ENCODE results near the gene ASMT.
"Not testable (repeated sequence)": the region's sequence is repeated elsewhere in the genome, so short reads cannot be mapped to it uniquely, and the experiment has no call there.

ASMT gene

GRCh38 chrX:1602299-1602698, 12.6 kb upstream of the ASMT start:
- Mint-ChIP-seq H3K27ac (no peak overlapping the region), H3K9me3 (no peaks in the 10 kb centered on the region)

DNA sequence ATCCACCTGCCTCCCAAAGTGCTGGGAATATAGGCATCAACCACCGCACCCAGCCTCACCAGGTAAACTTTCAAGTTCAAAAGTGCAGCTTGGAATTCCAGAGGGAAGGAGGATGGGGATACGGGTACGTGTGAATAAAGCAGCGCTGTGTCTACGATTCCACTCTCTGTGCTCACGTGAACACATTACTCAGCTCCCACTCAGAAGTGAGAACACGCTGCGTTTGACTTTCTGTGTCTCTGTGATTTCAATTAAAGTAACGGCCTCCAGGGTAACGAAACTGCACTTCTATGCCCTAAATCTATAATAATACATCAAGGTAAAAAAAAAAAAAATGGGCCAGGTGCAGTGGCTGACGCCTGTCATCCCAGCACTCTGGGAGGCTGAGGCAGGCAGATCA, 8.4 kb upstream of the ASMT start:
- no peak overlapping the region for H3K4me3 Mint-ChIP-seq
- peaks cover 15% of the 10 kb centered on the region for H3K4me1 Mint-ChIP-seq (ENCODE audit: low read depth)
- H3K36me3 Mint-ChIP-seq (ENCODE audit: low read depth), result peaks cover 43% of the 10 kb centered on the region
- H3K27me3 Mint-ChIP-seq, result no peaks in the 10 kb centered on the region
- intact Hi-C loops (cut with micrococcal nuclease), result no loop called here
- H3K9me3 Mint-ChIP-seq, result no peaks in the 10 kb centered on the region
- no peak overlapping the region for H3K27ac Mint-ChIP-seq

More at GRCh38 chrX:1602299-1602698, 12.6 kb upstream of the ASMT start:
- Mint-ChIP-seq H3K36me3 (ENCODE audit: low read depth) (peaks cover 85% of the 10 kb centered on the region), H3K4me3 (no peak overlapping the region), H3K27me3 (no peaks in the 10 kb centered on the region), H3K4me1 (ENCODE audit: low read depth) (peaks cover 14% of the 10 kb centered on the region)
- intact Hi-C loops (cut with micrococcal nuclease), result no loop called here

GRCh38 chrX:1609311-1609710, 5.5 kb upstream of the ASMT start:
- Mint-ChIP-seq H3K27me3 (no peaks in the 10 kb centered on the region), H3K4me1 (ENCODE audit: low read depth) (peaks cover 10% of the 10 kb centered on the region), H3K27ac (peak overlapping the region; percentile 36), H3K36me3 (ENCODE audit: low read depth) (peaks cover 15% of the 10 kb centered on the region), H3K9me3 (no peaks in the 10 kb centered on the region), H3K4me3 (no peak overlapping the region)
- intact Hi-C loops (cut with micrococcal nuclease), result no loop called here

DNA sequence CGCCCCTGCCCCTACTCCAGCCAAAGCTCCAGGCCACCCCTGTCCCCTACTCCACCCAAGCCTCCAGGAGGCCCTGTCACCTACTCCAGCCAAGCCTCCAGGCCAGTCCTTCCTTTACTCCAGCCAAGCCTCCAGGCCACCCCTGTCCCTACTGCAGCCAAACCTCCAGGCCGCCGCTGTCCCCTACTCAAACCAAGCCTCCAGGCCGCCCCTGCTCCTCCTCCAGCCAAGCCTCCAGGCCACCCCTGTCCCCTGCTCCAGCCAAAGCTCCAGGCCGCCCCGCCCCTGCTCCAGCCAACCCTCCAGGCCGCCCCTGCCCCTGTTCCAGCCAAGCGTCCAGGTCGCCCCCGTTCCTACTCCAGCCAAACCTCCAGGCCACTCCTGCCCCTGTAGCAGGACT, 5.1 kb upstream of the ASMT start:
- Mint-ChIP-seq H3K36me3 (ENCODE audit: low read depth) (peaks cover 10% of the 10 kb centered on the region), H3K27me3 (no peaks in the 10 kb centered on the region), H3K4me1 (ENCODE audit: low read depth) (peaks cover 9% of the 10 kb centered on the region), H3K9me3 (no peaks in the 10 kb centered on the region), H3K4me3 (no peak overlapping the region), H3K27ac (peak overlapping the region; percentile 36)
- intact Hi-C loops (cut with micrococcal nuclease), result no loop called here

GRCh38 chrX:1610166-1610565, 4.7 kb upstream of the ASMT start:
- no peaks in the 10 kb centered on the region for H3K9me3 Mint-ChIP-seq
- H3K36me3 Mint-ChIP-seq (ENCODE audit: low read depth), result peaks cover 6% of the 10 kb centered on the region
- H3K4me1 Mint-ChIP-seq (ENCODE audit: low read depth), result peaks cover 9% of the 10 kb centered on the region
- H3K4me3 Mint-ChIP-seq, result no peak overlapping the region
- intact Hi-C loops (cut with micrococcal nuclease), result no loop called here
- H3K27me3 Mint-ChIP-seq, result no peaks in the 10 kb centered on the region
- peak overlapping the region; percentile 36 for H3K27ac Mint-ChIP-seq

DNA sequence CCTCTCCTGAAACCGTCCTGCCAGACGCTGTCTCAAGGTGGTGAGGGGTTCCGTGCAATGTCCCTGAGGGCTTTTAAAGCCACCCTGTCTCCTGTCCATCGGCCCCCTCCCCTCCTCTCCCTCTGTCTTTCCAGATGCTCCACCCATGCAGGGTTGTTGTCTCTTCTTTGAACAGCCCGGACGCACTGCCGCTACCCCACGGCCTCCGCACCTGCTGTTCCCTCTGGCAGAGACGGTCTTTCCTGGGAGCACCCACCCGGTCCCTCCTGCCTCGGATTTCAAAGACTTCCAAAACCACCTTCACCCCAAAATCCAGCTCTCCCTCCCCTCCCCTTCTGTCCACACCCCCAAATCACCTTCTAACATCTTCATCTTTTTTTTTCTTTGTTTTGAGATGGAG, 4.1 kb upstream of the ASMT start:
- H3K4me1 Mint-ChIP-seq (ENCODE audit: low read depth), result peaks cover 9% of the 10 kb centered on the region
- no peak overlapping the region for H3K27ac Mint-ChIP-seq
- intact Hi-C loops (cut with micrococcal nuclease), result no loop called here
- no peaks in the 10 kb centered on the region for H3K27me3 Mint-ChIP-seq
- H3K9me3 Mint-ChIP-seq, result no peaks in the 10 kb centered on the region
- peaks cover under 1% of the 10 kb centered on the region for H3K36me3 Mint-ChIP-seq (ENCODE audit: low read depth)
- H3K4me3 Mint-ChIP-seq, result no peak overlapping the region

DNA sequence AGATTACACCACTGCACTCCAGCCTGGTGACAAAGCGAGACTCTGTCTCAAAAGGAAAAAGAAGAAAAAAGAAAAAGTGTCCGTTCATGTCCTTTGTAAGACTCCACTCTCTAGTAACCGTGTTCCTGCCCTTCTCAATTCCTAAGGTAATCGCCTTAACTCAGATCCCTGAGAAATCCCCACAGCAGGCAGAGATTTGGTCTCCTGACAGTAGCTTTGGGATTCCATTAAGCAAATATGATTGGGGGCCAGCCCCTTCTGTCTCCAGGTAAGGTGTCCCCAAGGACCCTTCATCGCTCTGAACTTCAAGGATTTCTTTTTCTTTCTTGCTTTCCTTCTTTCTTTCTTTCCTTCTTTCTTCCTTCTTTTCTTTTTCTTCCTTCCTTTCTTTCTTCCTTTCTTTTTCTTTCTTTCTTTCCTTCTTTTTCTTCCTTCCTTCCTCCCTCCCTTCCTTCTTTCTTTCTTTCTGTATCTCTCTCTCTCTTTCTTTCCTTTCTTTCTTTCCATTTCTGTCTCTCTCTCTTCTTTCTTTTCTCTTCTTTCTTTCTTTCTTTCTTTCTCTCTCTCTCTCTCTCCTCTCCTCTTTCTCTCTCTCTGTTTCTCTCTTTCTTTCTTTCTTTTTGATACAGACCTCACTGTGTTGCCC, 2.1 kb upstream of the ASMT start:
- H3K4me1 Mint-ChIP-seq (ENCODE audit: low read depth), result peaks cover 9% of the 10 kb centered on the region
- no peaks in the 10 kb centered on the region for H3K9me3 Mint-ChIP-seq
- H3K27ac Mint-ChIP-seq, result no peak overlapping the region
- H3K27me3 Mint-ChIP-seq, result no peaks in the 10 kb centered on the region
- H3K4me3 Mint-ChIP-seq, result no peak overlapping the region
- intact Hi-C loops (cut with micrococcal nuclease), result no loop called here
- H3K36me3 Mint-ChIP-seq (ENCODE audit: low read depth), result no peaks in the 10 kb centered on the region

DNA sequence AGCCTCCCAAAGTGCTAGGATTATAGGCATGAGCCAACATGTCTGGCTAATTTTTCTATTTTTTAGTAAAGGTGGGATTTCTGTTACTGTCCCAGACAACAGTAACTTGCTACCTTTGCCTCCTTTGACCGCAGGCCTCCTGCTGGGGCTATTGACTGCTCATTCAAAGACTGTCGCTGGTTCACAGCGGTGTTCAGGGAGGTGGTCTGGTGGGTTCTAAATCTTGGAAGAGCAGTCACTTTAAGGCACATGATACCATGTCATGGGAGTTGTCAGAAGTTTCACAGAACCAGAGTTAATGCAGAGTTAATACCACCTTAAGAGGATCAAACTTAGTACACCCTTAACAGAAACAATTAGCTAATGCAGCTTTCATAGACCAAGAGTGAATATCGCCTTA, 3.8 kb downstream of the ASMT start:
- no peaks in the 10 kb centered on the region for H3K4me1 Mint-ChIP-seq (ENCODE audit: low read depth)
- H3K27ac Mint-ChIP-seq, result no peak overlapping the region
- peaks cover 7% of the 10 kb centered on the region for H3K27me3 Mint-ChIP-seq
- intact Hi-C loops (cut with micrococcal nuclease), result no loop called here
- H3K9me3 Mint-ChIP-seq, result no peaks in the 10 kb centered on the region
- no peak overlapping the region for H3K4me3 Mint-ChIP-seq
- H3K36me3 Mint-ChIP-seq (ENCODE audit: low read depth), result no peaks in the 10 kb centered on the region

- no peaks in the 10 kb centered on the region for H3K9me3 Mint-ChIP-seq
- intact Hi-C loops (cut with micrococcal nuclease), result no loop called here
- no peaks in the 10 kb centered on the region for H3K4me1 Mint-ChIP-seq (ENCODE audit: low read depth)
- peaks cover 11% of the 10 kb centered on the region for H3K27me3 Mint-ChIP-seq
- no peak overlapping the region for H3K27ac Mint-ChIP-seq
- H3K36me3 Mint-ChIP-seq (ENCODE audit: low read depth), result no peaks in the 10 kb centered on the region
- H3K4me3 Mint-ChIP-seq, result no peak overlapping the region
Observed at GRCh38 chrX:1623691-1624090, 8.8 kb downstream of the ASMT start.

DNA sequence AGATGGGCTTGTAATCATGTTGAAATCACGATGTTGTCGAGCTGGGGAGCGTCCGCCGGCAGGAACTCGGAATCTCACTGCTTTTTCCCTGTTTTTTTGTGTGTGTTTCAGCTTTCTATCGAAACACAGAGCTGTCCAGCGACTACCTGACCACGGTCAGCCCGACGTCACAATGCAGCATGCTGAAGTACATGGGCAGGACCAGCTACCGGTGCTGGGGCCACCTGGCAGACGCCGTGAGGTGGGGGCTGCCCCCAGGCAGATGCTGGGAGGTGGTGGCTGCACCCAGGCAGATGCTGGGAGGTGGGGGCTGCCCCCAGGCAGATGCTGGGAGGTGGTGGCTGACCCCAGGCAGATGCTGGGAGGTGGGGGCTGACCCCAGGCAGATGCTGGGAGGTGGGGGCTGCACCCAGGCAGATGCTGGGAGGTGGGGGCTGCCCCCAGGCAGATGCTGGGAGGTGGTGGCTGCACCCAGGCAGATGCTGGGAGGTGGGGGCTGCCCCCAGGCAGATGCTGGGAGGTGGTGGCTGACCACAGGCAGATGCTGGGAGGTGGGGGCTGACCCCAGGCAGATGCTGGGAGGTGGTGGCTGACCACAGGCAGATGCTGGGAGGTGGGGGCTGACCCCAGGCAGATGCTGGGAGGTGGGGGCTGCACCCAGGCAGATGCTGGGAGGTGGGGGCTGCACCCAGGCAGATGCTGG, 9.4 kb downstream of the ASMT start:
- H3K9me3 Mint-ChIP-seq; intact Hi-C loops (cut with micrococcal nuclease); H3K36me3 Mint-ChIP-seq (ENCODE audit: low read depth); H3K27ac Mint-ChIP-seq; H3K4me3 Mint-ChIP-seq; H3K4me1 Mint-ChIP-seq (ENCODE audit: low read depth): not testable (repeated sequence)
- peaks cover 14% of the 10 kb centered on the region for H3K27me3 Mint-ChIP-seq

GRCh38 chrX:1624861-1625215, 10.0 kb downstream of the ASMT start:
- intact Hi-C loops (cut with micrococcal nuclease); H3K27ac Mint-ChIP-seq; H3K9me3 Mint-ChIP-seq; H3K36me3 Mint-ChIP-seq (ENCODE audit: low read depth); H3K4me3 Mint-ChIP-seq; H3K4me1 Mint-ChIP-seq (ENCODE audit: low read depth): not testable (repeated sequence)
- H3K27me3 Mint-ChIP-seq, result peaks cover 17% of the 10 kb centered on the region

DNA sequence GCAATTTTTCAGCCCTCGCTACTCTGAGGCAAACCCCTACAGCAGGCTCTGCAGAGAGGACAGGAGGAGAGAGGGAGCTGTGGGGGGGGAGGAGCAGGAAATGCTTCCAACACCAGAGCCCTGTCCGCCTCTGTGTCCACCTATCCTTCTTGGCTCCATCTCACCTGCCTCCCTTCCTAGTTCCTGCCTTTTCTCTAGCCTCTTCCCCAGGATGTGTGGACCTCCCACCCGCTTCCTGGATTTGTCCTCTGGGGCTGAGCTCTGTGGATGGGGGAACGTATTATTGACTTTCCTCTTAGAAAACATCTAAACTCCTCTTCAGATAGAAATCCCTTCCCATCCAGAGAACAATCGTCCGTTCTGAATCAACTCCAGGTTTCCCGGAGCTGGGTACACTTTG, 14.4 kb downstream of the ASMT start:
- Mint-ChIP-seq H3K4me3 (no peak overlapping the region), H3K4me1 (ENCODE audit: low read depth) (no peaks in the 10 kb centered on the region), H3K27me3 (peaks cover 8% of the 10 kb centered on the region), H3K9me3 (no peaks in the 10 kb centered on the region), H3K36me3 (ENCODE audit: low read depth) (no peaks in the 10 kb centered on the region), H3K27ac (no peak overlapping the region)
- intact Hi-C loops (cut with micrococcal nuclease), result no loop called here

- Mint-ChIP-seq H3K4me3 (no peak overlapping the region), H3K4me1 (ENCODE audit: low read depth) (no peaks in the 10 kb centered on the region), H3K36me3 (ENCODE audit: low read depth) (no peaks in the 10 kb centered on the region), H3K27ac (no peak overlapping the region), H3K9me3 (peaks cover 20% of the 10 kb centered on the region), H3K27me3 (peaks cover 12% of the 10 kb centered on the region)
- intact Hi-C loops (cut with micrococcal nuclease), result loop anchor here (5.0 kb wide), 1 partner anchor 946 kb away; no protein-coding TSS in a partner anchor
Observed at GRCh38 chrX:1646009-1646408, 31.1 kb downstream of the ASMT start.

- Mint-ChIP-seq H3K36me3 (ENCODE audit: low read depth) (no peaks in the 10 kb centered on the region), H3K27me3 (peaks cover 10% of the 10 kb centered on the region), H3K27ac (no peak overlapping the region), H3K9me3 (peaks cover 20% of the 10 kb centered on the region), H3K4me3 (no peak overlapping the region), H3K4me1 (ENCODE audit: low read depth) (no peaks in the 10 kb centered on the region)
- intact Hi-C loops (cut with micrococcal nuclease), result loop anchor here (5.0 kb wide), 1 partner anchor 943 kb away; no protein-coding TSS in a partner anchor
Observed at GRCh38 chrX:1649621-1650020, 34.8 kb downstream of the ASMT start.

Measured in dendritic cell treated with granulocyte-macrophage colony-stimulating factor and Interleukin-4, amounts not matched to agents 40 ng/mL and 50 ng/mL, for 4 days (primary cell).